ENCODE measurements around the gene MAB21L4.

GRCh38 chr2:240898108-240898730 lies 2.3 kb upstream of the MAB21L4 start:
- TF ChIP-seq, protein P1, sequence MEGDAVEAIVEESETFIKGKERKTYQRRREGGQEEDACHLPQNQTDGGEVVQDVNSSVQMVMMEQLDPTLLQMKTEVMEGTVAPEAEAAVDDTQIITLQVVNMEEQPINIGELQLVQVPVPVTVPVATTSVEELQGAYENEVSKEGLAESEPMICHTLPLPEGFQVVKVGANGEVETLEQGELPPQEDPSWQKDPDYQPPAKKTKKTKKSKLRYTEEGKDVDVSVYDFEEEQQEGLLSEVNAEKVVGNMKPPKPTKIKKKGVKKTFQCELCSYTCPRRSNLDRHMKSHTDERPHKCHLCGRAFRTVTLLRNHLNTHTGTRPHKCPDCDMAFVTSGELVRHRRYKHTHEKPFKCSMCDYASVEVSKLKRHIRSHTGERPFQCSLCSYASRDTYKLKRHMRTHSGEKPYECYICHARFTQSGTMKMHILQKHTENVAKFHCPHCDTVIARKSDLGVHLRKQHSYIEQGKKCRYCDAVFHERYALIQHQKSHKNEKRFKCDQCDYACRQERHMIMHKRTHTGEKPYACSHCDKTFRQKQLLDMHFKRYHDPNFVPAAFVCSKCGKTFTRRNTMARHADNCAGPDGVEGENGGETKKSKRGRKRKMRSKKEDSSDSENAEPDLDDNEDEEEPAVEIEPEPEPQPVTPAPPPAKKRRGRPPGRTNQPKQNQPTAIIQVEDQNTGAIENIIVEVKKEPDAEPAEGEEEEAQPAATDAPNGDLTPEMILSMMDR (IDR thresholded peaks at IDR 0.05) = no peak
- no peak for TF ChIP-seq POLR2A (IDR thresholded peaks at IDR 0.05)
- peak; percentile 58 for TF ChIP-seq POLR2AphosphoS5 (IDR thresholded peaks at IDR 0.05)

Measured in prostate gland (tissue), 2 donors.